HepG2 (cell line): Measurements from ENCODE around the gene SMIM1. TPM values are rescaled to one million over a fixed set of nuclear protein-coding genes. Genes with fewer than 3 reads are reported as not detected.
A peak's percentile ranks its signal among the peaks of the same experiment; 100 is the strongest.

Source experiments
- ATF2 ChIP-seq: sonication (generic); formaldehyde crosslinking; IDR thresholded peaks from 2 replicates; pipeline ENCODE4 v1.4.0; 2020; ENCODE audit warnings: missing genetic modification reagents
- GATA4 ChIP-seq: sonication (generic); IDR thresholded peaks from 2 replicates; pipeline ENCODE4 v1.6.1; 2016; ENCODE audit warnings: antibody characterized with exemption, low read depth, borderline replicate concordance
- MAZ ChIP-seq, 2 experiments: sonication (generic) in 1 of 2; formaldehyde crosslinking in 1 of 2; IDR thresholded peaks; 2 replicates each; pipeline versions ENCODE4 v1.5.0 to v1.6.1; 2012 to 2020; ENCODE audit warnings: low read depth in 2 of 2, mild to moderate bottlenecking in 2 of 2, borderline replicate concordance in 1 of 2, improper control_type of control experiment in 1 of 2, low read length in 1 of 2, missing genetic modification reagents in 1 of 2, moderate library complexity in 1 of 2
- MTF2 ChIP-seq: sonication (generic); formaldehyde crosslinking; IDR thresholded peaks from 2 replicates; pipeline ENCODE4 v1.5.0; 2020; ENCODE audit warnings: missing genetic modification reagents, borderline replicate concordance
- NFKBIZ ChIP-seq: IDR thresholded peaks from 2 replicates; pipeline ENCODE4 v1.6.1; 2018; ENCODE audit warnings: missing genetic modification reagents, missing compliant biosample characterization
- PATZ1 ChIP-seq: sonication (generic); formaldehyde crosslinking; IDR thresholded peaks from 2 replicates; pipeline ENCODE4 v1.4.0; 2020; ENCODE audit warnings: missing genetic modification reagents
- RXRB ChIP-seq: IDR thresholded peaks from 2 replicates; pipeline ENCODE4 v1.6.1; 2016; ENCODE audit warnings: borderline replicate concordance, missing genetic modification reagents, missing compliant biosample characterization
- SKI ChIP-seq: fragments of 450-650 bp; IDR thresholded peaks from one replicate; pipeline ENCODE4 v1.6.1; 2018; ENCODE audit warnings: mild to moderate bottlenecking; ENCODE audit not compliant: partially characterized antibody
- SP4 ChIP-seq: sonication (generic); formaldehyde crosslinking; IDR thresholded peaks from 2 replicates; pipeline ENCODE4 v1.8.1; 2023; ENCODE audit warnings: mild to moderate bottlenecking, missing genetic modification reagents
- ZNF484 ChIP-seq: sonication (generic); formaldehyde crosslinking; IDR thresholded peaks from 2 replicates; pipeline ENCODE4 v1.5.1; 2020; ENCODE audit warnings: mild to moderate bottlenecking, low read depth, missing genetic modification reagents, borderline replicate concordance
- ZNF749 ChIP-seq: sonication (generic); formaldehyde crosslinking; IDR thresholded peaks from 2 replicates; pipeline ENCODE4 v1.8.0; 2022; ENCODE audit warnings: mild to moderate bottlenecking, missing genetic modification reagents, moderate library complexity, borderline replicate concordance
- polyA plus RNA-seq, 8 experiments: library from polyadenylated mRNA; depleted of rRNA in 3 of 8; stranded (reverse) in 7 of 8; unstranded in 1 of 8; fragments of >200 nt; fragmentation: Illumina TruSeq in 4 of 8; extraction: Trizol in 4 of 8; gene quantifications; 2 replicates each; pipeline versions ENCODE4 v1.2.1 to v1.2.3, GENCODE V29; 2011 to 2016; ENCODE audit warnings: low read depth in 4 of 8, missing spikeins in 1 of 8, mixed read lengths in 1 of 8; ENCODE audit not compliant: insufficient read depth in 1 of 8
- total RNA-seq, 5 experiments: library from RNA; depleted of rRNA; stranded (reverse); fragments of >200 nt; fragmentation: Illumina TruSeq; extraction: Trizol; gene quantifications; 2 replicates each; pipeline ENCODE4 v1.2.3, GENCODE V29; 2016; ENCODE audit warnings: low read depth in 1 of 5

Gene SMIM1
- total and polyA plus RNA-seq, 2 of the 13 experiments (the other 11 are each of a cell fraction or from before 2014, with no cell fraction given) = 12.4 to 56.3 TPM

GRCh38 chr1:3785456-3786157 lies 13.1 kb downstream of the SMIM1 start (continued):
- TF ChIP-seq MAZ (IDR thresholded peaks at IDR 0.05; ENCODE audit: borderline replicate concordance, low read depth, low read length) (no peak), MAZ (CRISPR knock-in tag; IDR thresholded peaks at IDR 0.05; ENCODE audit: low read depth) (peak; percentile 26; the same call in 1 of the 2 replicates), NFKBIZ (no peak), SP4 (no peak), GATA4 (no peak), ATF2 (no peak), SKI (no peak), PATZ1 (CRISPR knock-in tag) (peak; percentile 1; the same call in 1 of the 2 replicates), ZNF749 (CRISPR knock-in tag) (no peak), MTF2 (CRISPR knock-in tag) (no peak), ZNF484 (no peak), RXRB (0 out of 2 replicates have a peak, but pooled peaks have one; percentile 21)
